Endothelial cell of umbilical vein (primary cell): Measurements from ENCODE around the gene TTC17. TPM values are rescaled to one million over a fixed set of nuclear protein-coding genes. Genes with fewer than 3 reads are reported as not detected.

Source experiments
- BruUV-seq: library from RNA; stranded (reverse); fragments of 400-500 nt; replicated peaks from 2 replicates; lab custom pipeline; 2021; lab: Mats Ljungman, UMichigan
- CTCF ChIA-PET: fragments of 300-600, 350-600 bp; sonication (Branson Sonifier 250); formaldehyde crosslinking; loops from one replicate; lab custom pipeline; 2021; ENCODE audit warnings: antibody characterized with exemption, inconsistent platforms; lab: Charles Lee
- POLR2A ChIA-PET: fragments of 300-600, 350-600 bp; sonication (Branson Sonifier 250); formaldehyde crosslinking; loops from one replicate; lab custom pipeline; 2021; ENCODE audit warnings: antibody characterized with exemption, inconsistent platforms; lab: Charles Lee
- DNase-seq: peaks from one replicate; pipeline ENCODE4 v3.0.0-alpha.2; 2011; ENCODE audit warnings: low read depth, low spot score
- FAIRE-seq: peaks from 2 replicates; lab custom pipeline; 2011; peaks lifted over from hg19 to GRCh38; lab: Jason Lieb, UNC
- H2AFZ ChIP-seq: 2 replicates; pipeline ENCODE4 v1.6.0; 2012; ENCODE audit warnings: low read depth, low read length, control low read depth, inconsistent platforms
- H3K27ac ChIP-seq: 2 replicates; pipeline ENCODE4 v1.5.1; 2011; ENCODE audit warnings: low read depth, mild to moderate bottlenecking, control low read depth, low read length, moderate library complexity; ENCODE audit not compliant: insufficient read depth
- H3K27me3 ChIP-seq, 2 experiments: 2 replicates each; pipeline versions ENCODE4 v1.6.0 to v1.6.1; 2011; ENCODE audit warnings: low read length in 2 of 2, mixed read lengths in 1 of 2; ENCODE audit not compliant: control insufficient read depth in 2 of 2, insufficient read depth in 2 of 2
- H3K36me3 ChIP-seq, 2 experiments: 2 replicates in 1 of 2; 3 replicates in 1 of 2; pipeline ENCODE4 v1.5.1; 2011; ENCODE audit warnings: low read length in 2 of 2, mild to moderate bottlenecking in 1 of 2, moderate library complexity in 1 of 2; ENCODE audit not compliant: control insufficient read depth in 2 of 2, insufficient read depth in 2 of 2; ENCODE audit errors: extremely low read depth in 1 of 2
- H3K4me1 ChIP-seq: 3 replicates; pipeline ENCODE4 v1.5.1; 2011; ENCODE audit warnings: mild to moderate bottlenecking, low read length; ENCODE audit not compliant: control insufficient read depth, insufficient read depth; ENCODE audit errors: extremely low read depth
- H3K4me2 ChIP-seq: 2 replicates; pipeline ENCODE4 v1.6.1; 2011; ENCODE audit warnings: low read length, control low read depth, mixed read lengths; ENCODE audit not compliant: insufficient read depth
- H3K4me3 ChIP-seq, 3 experiments: fragments of 200-600 bp in 1 of 3; sonication (generic), shearing (Covaris generic) in 1 of 3; replicated peaks in 1 of 3; 2 replicates each; pipeline ENCODE4 v1.5.1; 2011 to 2016; ENCODE audit warnings: control low read depth in 3 of 3, low read length in 3 of 3, mild to moderate bottlenecking in 2 of 3, inconsistent platforms in 1 of 3, low read depth in 1 of 3, moderate library complexity in 1 of 3; ENCODE audit not compliant: insufficient read depth in 1 of 3
- H3K79me2 ChIP-seq: 2 replicates; pipeline ENCODE4 v1.6.0; 2012; ENCODE audit warnings: low read length, inconsistent platforms; ENCODE audit not compliant: control insufficient read depth, insufficient read depth
- H3K9ac ChIP-seq: replicated peaks from 2 replicates; pipeline ENCODE3; 2011; ENCODE audit warnings: low read length, control low read depth; ENCODE audit not compliant: insufficient read depth; ENCODE audit errors: extremely low read depth
- H3K9me1 ChIP-seq: replicated peaks from 3 replicates; pipeline ENCODE4 v1.6.0; 2011; ENCODE audit warnings: mild to moderate bottlenecking, low read length; ENCODE audit not compliant: control insufficient read depth, insufficient read depth; ENCODE audit errors: extremely low read depth
- H3K9me3 ChIP-seq: replicated peaks from 2 replicates; pipeline ENCODE4 v1.5.1; 2012; ENCODE audit warnings: low read length, inconsistent platforms; ENCODE audit not compliant: control insufficient read depth, insufficient read depth
- H4K20me1 ChIP-seq: replicated peaks from 2 replicates; pipeline ENCODE3; 2011; ENCODE audit warnings: mild to moderate bottlenecking, low read length; ENCODE audit not compliant: control insufficient read depth, insufficient read depth; ENCODE audit errors: extremely low read depth
- EZH2 ChIP-seq: IDR thresholded peaks from 2 replicates; pipeline ENCODE4 v1.6.1; 2012; ENCODE audit warnings: borderline replicate concordance, low read depth, mild to moderate bottlenecking, moderate library complexity, low read length, inconsistent platforms; ENCODE audit not compliant: severe bottlenecking
- FOS ChIP-seq: IDR thresholded peaks from 2 replicates; pipeline ENCODE4 v1.6.1; 2011; ENCODE audit warnings: mild to moderate bottlenecking, low read length, moderate library complexity, borderline replicate concordance; ENCODE audit not compliant: insufficient read depth
- JUN ChIP-seq: IDR thresholded peaks from 2 replicates; pipeline ENCODE4 v1.6.1; 2011; ENCODE audit warnings: borderline replicate concordance, low read depth; ENCODE audit not compliant: insufficient read length, insufficient read depth
- POLR2AphosphoS5 ChIP-seq: IDR thresholded peaks from 2 replicates; pipeline ENCODE4 v1.6.1; 2012; ENCODE audit warnings: low read depth, mild to moderate bottlenecking, control low read depth, low read length, moderate library complexity; ENCODE audit not compliant: insufficient read depth
- dilution Hi-C: fragments of 300-500 bp; cut with MboI; formaldehyde crosslinking; loops from one replicate; pipeline ENCODE4 v1.15.0; 2019; ENCODE audit warnings: low sequenced_read_pairs; ENCODE audit not compliant: extremely low pct_ligation_motif_present
- intact Hi-C: fragments of 100-400 bp; cut with micrococcal nuclease; formaldehyde crosslinking; loops from one replicate; pipeline ENCODE4 v1.10.0; 2022
- polyA plus RNA-seq, 4 experiments: library from polyadenylated mRNA; depleted of rRNA in 3 of 4; stranded (reverse) in 3 of 4; unstranded in 1 of 4; fragments of >200 nt; gene quantifications; 2 replicates each; pipeline versions ENCODE4 v1.2.1 to v1.2.3, GENCODE V29; 2011 to 2012; ENCODE audit warnings: missing spikeins in 1 of 4
- total RNA-seq: library from RNA; stranded (reverse); gene quantifications from 2 replicates; pipeline ENCODE4 v1.2.3, GENCODE V29; 2021
- TF ChIP-seq, protein P1 (sequence below): IDR thresholded peaks from 2 replicates; pipeline ENCODE4 v1.6.1; 2011; ENCODE audit not compliant: insufficient read depth, insufficient read length

The TTC17 gene
- total and polyA plus RNA-seq, 2 donors (not counting 3 experiments of a cell fraction or from before 2014, with no cell fraction given): 60.7 to 66.8 TPM

DNA sequence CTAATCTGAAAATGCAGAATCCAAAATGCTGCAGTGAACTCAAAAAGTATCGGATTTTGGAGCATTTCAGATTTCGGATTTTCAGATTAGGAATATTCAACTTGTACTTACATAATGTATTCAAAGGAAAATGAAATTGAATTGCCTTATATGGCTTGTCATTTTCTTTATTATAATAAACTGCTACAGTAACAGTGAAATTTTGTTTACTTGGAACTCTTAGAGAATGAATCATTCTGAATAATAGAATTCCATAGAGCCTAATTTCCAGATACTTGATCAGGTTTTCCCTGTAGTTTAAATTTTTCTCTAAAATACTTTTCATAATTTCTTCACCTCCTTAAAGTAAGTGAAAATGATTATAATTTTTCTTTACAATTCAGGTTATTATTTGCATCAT, 17.3 kb downstream of the TTC17 start:
- no peak for FAIRE-seq
- POLR2A ChIA-PET: no interaction called here

DNA sequence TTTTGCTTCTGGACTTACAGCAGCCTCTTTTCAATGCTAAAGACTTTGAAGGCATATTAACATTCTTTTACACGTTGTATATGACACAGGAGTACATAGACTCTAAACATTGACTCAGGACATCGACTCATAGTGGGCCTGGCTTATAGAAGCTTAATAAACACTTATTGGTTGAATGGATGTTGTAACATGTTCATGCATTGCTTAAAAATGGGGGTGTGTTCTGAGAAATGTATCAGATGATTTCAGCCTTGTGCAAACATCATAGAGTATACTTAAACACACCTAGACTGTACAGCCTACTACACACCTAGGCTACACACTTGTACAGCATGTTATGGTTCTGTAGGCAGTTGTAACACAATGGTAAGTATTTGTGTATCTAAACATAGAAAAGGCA, 17.9 kb downstream of the TTC17 start:
- intact Hi-C loops: no loop called here
- Histone ChIP-seq H3K9ac (no peak overlapping the region), H3K36me3 (peaks cover 0 to 1% of the 10 kb centered on the region in 2 experiments), H3K9me1 (no peaks in the 10 kb centered on the region), H3K4me3 (no peak overlapping the region), H3K27me3 (no peaks in the 10 kb centered on the region), H3K79me2 (peaks cover 36% of the 10 kb centered on the region), H3K4me2 (peak overlapping the region; percentile 12), H4K20me1 (no peaks in the 10 kb centered on the region), H3K9me3 (no peaks in the 10 kb centered on the region), H3K4me1 (peaks cover 8% of the 10 kb centered on the region), H3K27ac (no peak overlapping the region), H2AFZ (no peak overlapping the region)
- DNase-seq (peak; percentile 48), FAIRE-seq (no peak)
- no TSS peak for BruUV-seq
- TF ChIP-seq JUN (no peak), FOS (peak; percentile 5)
- dilution Hi-C loops: no loop called here
- ChIA-PET POLR2A (no interaction called here), CTCF (no interaction called here)

More for the DNA sequence above, 17.3 kb downstream of the TTC17 start:
- Histone ChIP-seq H3K4me3 (no peak overlapping the region), H2AFZ (no peak overlapping the region), H3K4me2 (peak overlapping the region; percentile 31), H3K79me2 (peaks cover 42% of the 10 kb centered on the region), H3K9me1 (no peaks in the 10 kb centered on the region), H3K27ac (no peak overlapping the region), H3K9ac (no peak overlapping the region), H3K27me3 (no peaks in the 10 kb centered on the region), H3K36me3 (peaks cover 0 to 1% of the 10 kb centered on the region in 2 experiments), H4K20me1 (no peaks in the 10 kb centered on the region), H3K4me1 (peaks cover 8% of the 10 kb centered on the region), H3K9me3 (no peaks in the 10 kb centered on the region)
- intact Hi-C loops: no loop called here
- dilution Hi-C loops: no loop called here
- CTCF ChIA-PET: no interaction called here
- BruUV-seq: no TSS peak
- DNase-seq: peak; percentile 10
- no peak for TF ChIP-seq EZH2
- TF ChIP-seq, protein P1, sequence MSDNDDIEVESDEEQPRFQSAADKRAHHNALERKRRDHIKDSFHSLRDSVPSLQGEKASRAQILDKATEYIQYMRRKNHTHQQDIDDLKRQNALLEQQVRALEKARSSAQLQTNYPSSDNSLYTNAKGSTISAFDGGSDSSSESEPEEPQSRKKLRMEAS: no peak
- peak; percentile 19 for TF ChIP-seq FOS
- TF ChIP-seq POLR2AphosphoS5: no peak
